HCT116 (cell line): ENCODE results near the gene BRD3OS. TPM values are rescaled to one million over a fixed set of nuclear protein-coding genes. Genes with fewer than 3 reads are reported as not detected.

Source experiments
- ATAC-seq: fragments of 200-7000 bp; cut with Tn5 transposase; 2 replicates; pipeline ENCODE4 v1.9.1; 2020; ENCODE audit warnings: mild to moderate bottlenecking, moderate library complexity
- BruUV-seq: library from RNA; stranded (reverse); fragments of 400-500 nt; replicated peaks from 2 replicates; lab custom pipeline; 2021; lab: Mats Ljungman, UMichigan
- CTCF ChIA-PET: fragments of 300-600 bp; sonication (Branson Sonifier 250); formaldehyde crosslinking; loops from one replicate; lab custom pipeline; 2021; ENCODE audit warnings: antibody characterized with exemption; lab: Charles Lee
- POLR2A ChIA-PET: fragments of 300-600, 350-600 bp; sonication (Branson Sonifier 250); formaldehyde crosslinking; loops from one replicate; lab custom pipeline; 2021; ENCODE audit warnings: antibody characterized with exemption; lab: Charles Lee
- RAD21 ChIA-PET, 2 experiments: fragments of 300-600 bp; sonication (Branson Sonifier 250); formaldehyde crosslinking; loops; one replicate each; lab custom pipeline; 2023; ENCODE audit warnings: low total read pairs in 2 of 2; ENCODE audit not compliant: uncharacterized antibody in 2 of 2, unreplicated experiment in 2 of 2, low non-redundant PET in 1 of 2; lab: Charles Lee
- DNase-seq: peaks from one replicate; pipeline ENCODE4 v3.0.0-alpha.2; 2010; ENCODE audit warnings: low read depth, low spot score
- H2AFZ ChIP-seq: fragments of 200-600 bp; shearing (Covaris generic), sonication (generic); 2 replicates; pipeline ENCODE4 v1.6.1; 2017; ENCODE audit warnings: low read depth, mixed run types, mixed read lengths, antibody characterized with exemption, low read length; ENCODE audit not compliant: poor library complexity, severe bottlenecking
- H3K27ac ChIP-seq: 2 replicates; pipeline ENCODE4 v1.5.1; 2012; ENCODE audit warnings: low read depth, low read length
- H3K27me3 ChIP-seq: fragments of 200-600 bp; sonication (generic); 2 replicates; pipeline ENCODE4 v1.6.1; 2016; ENCODE audit warnings: mixed run types, low read length, mixed read lengths; ENCODE audit not compliant: insufficient read depth
- H3K36me3 ChIP-seq, 2 experiments: fragments of 200-500 bp in 1 of 2; fragments of 200-600 bp in 1 of 2; sonication (Bioruptor generic) in 1 of 2; sonication (generic) in 1 of 2; 2 replicates each; pipeline versions ENCODE4 v1.5.1 to v1.6.1; 2014 to 2016; ENCODE audit warnings: low read length in 2 of 2, inconsistent platforms in 1 of 2, mixed read lengths in 1 of 2, mixed run types in 1 of 2; ENCODE audit not compliant: insufficient read depth in 2 of 2, control insufficient read depth in 1 of 2
- H3K4me1 ChIP-seq, 2 experiments: fragments of 200-600 bp in 1 of 2; sonication (generic) in 1 of 2; 2 replicates each; pipeline versions ENCODE4 v1.5.1 to v1.6.1; 2012 to 2017; ENCODE audit warnings: low read length in 2 of 2, inconsistent platforms in 1 of 2, mild to moderate bottlenecking in 1 of 2, mixed read lengths in 1 of 2, mixed run types in 1 of 2, moderate library complexity in 1 of 2; ENCODE audit not compliant: insufficient read depth in 2 of 2, control insufficient read depth in 1 of 2
- H3K4me2 ChIP-seq: fragments of 200-600 bp; sonication (generic); 2 replicates; pipeline ENCODE4 v1.6.1; 2017; ENCODE audit warnings: mixed run types, low read length, mixed read lengths
- H3K4me3 ChIP-seq, 2 experiments: fragments of 200-600 bp in 1 of 2; sonication (generic) in 1 of 2; replicated peaks in 1 of 2; 2 replicates each; pipeline ENCODE4 v1.5.1; 2011 to 2016; ENCODE audit warnings: low read length in 2 of 2, control low read depth in 1 of 2, low read depth in 1 of 2, mild to moderate bottlenecking in 1 of 2, mixed read lengths in 1 of 2, mixed run types in 1 of 2
- H3K79me2 ChIP-seq: fragments of 200-600 bp; sonication (generic); 2 replicates; pipeline ENCODE4 v1.6.1; 2017; ENCODE audit warnings: mild to moderate bottlenecking, mixed run types, low read length, moderate library complexity, mixed read lengths; ENCODE audit not compliant: insufficient read depth
- H3K9ac ChIP-seq: fragments of 200-600 bp; sonication (generic); 2 replicates; pipeline ENCODE4 v1.6.1; 2016; ENCODE audit warnings: low read length, mixed read lengths
- H3K9me2 ChIP-seq: fragments of 200-600 bp; sonication (generic), shearing (Covaris generic); 2 replicates; pipeline ENCODE4 v1.6.1; 2017; ENCODE audit warnings: mixed run types, mild to moderate bottlenecking, moderate library complexity; ENCODE audit not compliant: insufficient read depth
- H3K9me3 ChIP-seq, 2 experiments: fragments of 200-500 bp in 1 of 2; fragments of 200-600 bp in 1 of 2; sonication (Bioruptor generic) in 1 of 2; sonication (generic) in 1 of 2; 2 replicates each; pipeline ENCODE4 v1.6.1; 2014 to 2017; ENCODE audit warnings: low read length in 2 of 2, mixed read lengths in 2 of 2, inconsistent platforms in 1 of 2, low read depth in 1 of 2, mild to moderate bottlenecking in 1 of 2, mixed run types in 1 of 2, moderate library complexity in 1 of 2; ENCODE audit not compliant: control insufficient read depth in 1 of 2, insufficient read depth in 1 of 2
- H4K20me1 ChIP-seq: fragments of 200-600 bp; sonication (generic), shearing (Covaris generic); 2 replicates; pipeline ENCODE4 v1.6.1; 2017; ENCODE audit warnings: mixed run types, mild to moderate bottlenecking, moderate library complexity; ENCODE audit not compliant: insufficient read depth
- CBX3 ChIP-seq: IDR thresholded peaks from 2 replicates; pipeline ENCODE4 v1.6.1; 2012; ENCODE audit warnings: low read depth
- EZH2phosphoT487 ChIP-seq: fragments of 200-600 bp; IDR thresholded peaks from 2 replicates; pipeline ENCODE4 v1.6.1; 2018; ENCODE audit warnings: antibody characterized with exemption, borderline replicate concordance
- FOSL1 ChIP-seq: IDR thresholded peaks from 2 replicates; pipeline ENCODE4 v1.6.1; 2012; ENCODE audit warnings: low read depth
- POLR2AphosphoS5 ChIP-seq: IDR thresholded peaks from 2 replicates; pipeline ENCODE4 v1.6.1; 2011; ENCODE audit warnings: mild to moderate bottlenecking, low read depth, low read length, moderate library complexity
- RAD21 ChIP-seq: IDR thresholded peaks from 2 replicates; pipeline ENCODE4 v1.6.1; 2012; ENCODE audit warnings: low read depth, mild to moderate bottlenecking
- SIN3A ChIP-seq: IDR thresholded peaks from 2 replicates; pipeline ENCODE4 v1.6.1; 2012; ENCODE audit warnings: low read depth
- SP1 ChIP-seq: IDR thresholded peaks from 2 replicates; pipeline ENCODE4 v1.6.1; 2012; ENCODE audit warnings: low read depth
- ZNF274 ChIP-seq: fragments of 200-500 bp; sonication (Bioruptor generic); IDR thresholded peaks from 2 replicates; pipeline ENCODE4 v1.6.1; 2014; ENCODE audit warnings: mild to moderate bottlenecking, low read depth, low read length, inconsistent platforms
- intact Hi-C: fragments of 100-400 bp; cut with micrococcal nuclease; formaldehyde crosslinking; loops from 2 replicates; pipeline ENCODE4 v1.10.0; 2022
- total RNA-seq: library from RNA; stranded (reverse); gene quantifications from one replicate; pipeline ENCODE4 v1.2.1, GENCODE V29; 2021; ENCODE audit not compliant: unreplicated experiment

BRD3OS gene
- total RNA-seq, 1 experiment from 2014 or later = 17.0 TPM

GRCh38 chr9:134046894-134047681, 21.8 kb downstream of the BRD3OS start:
- Histone ChIP-seq H3K27me3 (no peaks in the 10 kb centered on the region), H3K36me3 (peaks cover 7 to 14% of the 10 kb centered on the region in 2 experiments; a peak in 2 of 4 replicates), H3K79me2 (no peaks in the 10 kb centered on the region), H3K9me2 (no peaks in the 10 kb centered on the region), H3K4me3 (no peak overlapping the region), H3K4me1 (no peaks in the 10 kb centered on the region), H4K20me1 (no peaks in the 10 kb centered on the region), H3K9ac (no peak overlapping the region), H3K9me3 (no peaks in the 10 kb centered on the region), H2AFZ (no peak overlapping the region), H3K4me2 (no peak overlapping the region), H3K27ac (no peak overlapping the region)
- CTCF ChIA-PET = no interaction called here
- BruUV-seq = no TSS peak
- POLR2A ChIA-PET = no interaction called here
- no peak for TF ChIP-seq CBX3
- no peak for TF ChIP-seq ZNF274
- TF ChIP-seq POLR2AphosphoS5 = no peak
- no peak for TF ChIP-seq FOSL1
- TF ChIP-seq SIN3A = no peak
- TF ChIP-seq RAD21 = no peak
- RAD21 ChIA-PET = no interaction called here
- intact Hi-C loops = no loop called here
- no peak for ATAC-seq
- no peak for DNase-seq

DNA sequence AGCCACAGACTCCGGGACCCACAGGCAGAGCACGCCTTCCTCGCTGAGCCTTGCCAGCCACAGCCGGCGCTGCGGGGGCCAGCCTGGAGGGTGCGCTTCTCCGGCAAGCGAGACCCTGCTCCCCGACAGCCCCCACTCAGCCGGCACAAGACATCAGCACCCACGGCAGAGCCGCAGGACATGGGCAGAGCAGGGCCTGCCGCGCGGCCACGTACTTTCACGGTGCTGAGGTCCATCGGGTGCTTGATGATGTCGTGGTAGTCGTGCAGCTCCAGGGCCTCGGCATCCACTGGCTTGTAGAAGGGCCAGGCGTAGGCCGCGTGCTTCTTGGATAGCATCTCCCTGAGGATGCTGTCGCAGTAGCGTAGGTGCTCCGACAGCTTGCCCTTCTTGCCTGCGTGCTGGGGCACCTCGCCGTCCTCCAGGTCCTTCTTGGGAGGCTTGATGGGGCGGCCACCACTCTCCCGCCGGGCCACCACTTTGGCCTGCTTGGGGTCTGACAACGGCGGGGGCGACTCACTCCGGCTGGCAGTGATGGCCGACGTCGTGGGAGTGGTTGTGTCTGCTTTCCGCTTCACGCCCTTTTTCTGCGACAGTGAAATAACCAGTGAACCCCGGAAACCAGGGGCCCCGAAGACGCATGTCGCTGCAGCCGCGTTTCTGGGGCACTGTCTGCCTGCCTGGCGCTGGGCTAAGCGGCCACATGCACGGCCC, 22.7 kb downstream of the BRD3OS start:
- ChIA-PET POLR2A (no interaction called here), RAD21 (no interaction called here), CTCF (no interaction called here)
- no TSS peak for BruUV-seq
- no peaks in the 10 kb centered on the region for H3K79me2 ChIP-seq
- H3K9me2 ChIP-seq = no peaks in the 10 kb centered on the region
- no peak overlapping the region for H3K4me2 ChIP-seq
- H3K9me3 ChIP-seq = no peaks in the 10 kb centered on the region
- H4K20me1 ChIP-seq = no peaks in the 10 kb centered on the region
- DNase-seq = no peak
- H3K4me1 ChIP-seq = no peaks in the 10 kb centered on the region
- no peak overlapping the region for H3K27ac ChIP-seq
- no peak overlapping the region for H3K9ac ChIP-seq
- ATAC-seq = no peak
- no peaks in the 10 kb centered on the region for H3K27me3 ChIP-seq
- H3K4me3 ChIP-seq = no peak overlapping the region
- TF ChIP-seq SP1 (no peak), EZH2phosphoT487 (no peak), ZNF274 (no peak)
- intact Hi-C loops = no loop called here
- H3K36me3 ChIP-seq = peaks cover 7 to 17% of the 10 kb centered on the region in 2 experiments; a peak in 2 of 4 replicates
- H2AFZ ChIP-seq = no peak overlapping the region
